SW480 (cell line): ENCODE measurements around the gene PAK3.
A peak's percentile ranks its signal among the peaks of the same experiment; 100 is the strongest.

ENCODE experiments used
- DNase-seq: peaks from one replicate; pipeline ENCODE4 v3.0.0-alpha.2; 2016; ENCODE audit warnings: low spot score

The PAK3 gene

DNA sequence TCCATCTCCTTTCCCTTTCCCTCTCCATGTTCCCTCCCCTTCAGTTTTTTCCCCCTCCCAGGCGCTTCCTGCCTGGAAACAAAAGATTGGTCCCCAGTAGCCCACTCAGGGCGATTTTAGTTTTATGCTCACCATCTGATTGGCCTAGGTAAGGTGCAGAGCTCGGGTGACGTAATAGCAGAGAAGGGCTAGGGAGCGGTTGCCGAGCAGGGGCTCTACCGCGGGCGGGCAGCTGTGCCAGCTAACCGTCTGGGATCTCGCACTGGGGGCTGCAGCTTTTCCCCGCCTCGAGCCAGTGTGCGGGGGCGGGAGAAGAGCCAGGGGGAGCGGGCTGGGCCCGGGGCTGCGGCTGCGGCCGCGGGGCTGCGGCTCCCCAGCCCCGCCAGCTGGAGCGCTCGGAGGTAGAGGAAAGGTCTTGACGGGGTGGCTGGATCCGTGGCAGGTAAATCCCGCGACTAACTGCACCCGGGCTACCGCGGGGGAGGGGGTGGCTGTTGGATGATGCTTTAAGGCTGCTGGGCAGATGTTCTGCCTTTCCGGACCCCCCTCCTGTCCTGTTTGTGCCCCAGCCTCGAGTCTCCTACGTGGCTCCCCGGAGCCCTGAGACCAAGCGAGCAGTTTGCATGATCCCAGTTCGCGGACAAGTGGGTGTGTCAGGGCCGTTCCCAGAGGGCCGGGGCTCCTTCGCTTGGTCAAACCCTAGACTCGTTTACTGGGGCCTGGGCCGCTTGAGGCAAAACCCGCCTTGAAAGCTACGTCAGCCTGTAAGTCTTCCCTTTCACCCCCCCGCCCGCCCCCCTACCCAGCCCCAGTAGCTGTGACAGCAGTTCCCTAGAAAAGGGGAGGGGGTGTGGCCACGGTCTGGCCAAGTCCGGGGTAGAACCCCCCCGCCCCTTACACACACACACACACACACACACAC, at the start of gene PAK3:
PAK3 (plus strand) TSS at position 218 of the 922 bp plus-strand sequence. CDS start 26,913 bp downstream, outside the sequence.
- no peak for DNase-seq

GRCh38 chrX:111047575-111047974, 48.4 kb upstream of the PAK3 start:
- no peak for DNase-seq

DNA sequence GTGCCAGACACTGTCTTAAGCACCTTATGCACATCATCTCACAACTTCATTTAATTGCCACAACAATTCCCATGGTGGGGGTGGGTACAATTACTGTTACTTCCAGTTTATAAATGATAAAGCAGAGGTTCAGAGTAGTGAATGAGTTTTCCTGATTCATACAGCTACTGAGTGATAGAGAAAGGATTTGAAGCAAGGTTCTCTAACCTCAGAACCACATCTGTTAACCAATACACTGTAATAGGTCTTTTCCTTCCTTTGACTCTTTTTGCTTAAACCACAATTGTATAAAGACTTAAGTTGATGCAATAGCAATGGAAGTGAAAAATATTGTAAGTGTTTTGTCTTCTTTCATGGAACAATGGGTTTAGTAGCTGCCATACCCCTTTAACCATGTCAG, 43.5 kb upstream of the PAK3 start:
- no peak for DNase-seq

DNA sequence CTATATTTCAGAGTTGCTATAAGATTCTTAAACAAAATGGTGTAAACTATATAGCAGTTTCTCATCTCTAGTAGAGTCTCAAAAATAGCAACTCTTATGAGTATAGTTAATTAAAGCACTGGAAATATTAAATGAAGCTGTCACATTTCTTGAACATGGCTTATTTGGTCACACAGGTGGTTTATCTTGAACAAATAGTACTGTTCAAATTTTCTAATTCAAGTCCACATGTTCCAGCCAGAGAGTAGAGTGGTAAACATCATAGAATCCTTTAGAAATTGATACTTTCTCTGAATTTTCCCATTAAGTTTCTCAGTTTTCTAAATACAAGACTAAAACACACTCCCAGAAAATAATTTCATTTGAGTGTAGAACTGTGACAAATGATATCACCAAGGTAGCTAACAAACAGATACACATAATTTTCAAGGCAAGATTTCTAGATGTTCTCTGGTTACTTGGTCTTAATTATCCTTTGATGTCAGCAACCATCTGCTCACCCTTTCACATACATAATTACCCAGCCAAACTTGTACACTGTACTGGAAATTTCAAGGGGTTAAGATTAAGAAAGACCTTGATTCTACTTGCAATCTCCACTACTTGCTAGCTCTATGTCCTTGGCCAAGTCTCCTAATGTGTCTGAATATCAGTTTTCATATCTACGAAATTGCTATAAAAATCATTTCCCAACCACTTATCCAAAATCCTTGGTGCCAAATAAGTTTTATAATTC, 24.3 kb upstream of the PAK3 start:
- DNase-seq: no peak

DNA sequence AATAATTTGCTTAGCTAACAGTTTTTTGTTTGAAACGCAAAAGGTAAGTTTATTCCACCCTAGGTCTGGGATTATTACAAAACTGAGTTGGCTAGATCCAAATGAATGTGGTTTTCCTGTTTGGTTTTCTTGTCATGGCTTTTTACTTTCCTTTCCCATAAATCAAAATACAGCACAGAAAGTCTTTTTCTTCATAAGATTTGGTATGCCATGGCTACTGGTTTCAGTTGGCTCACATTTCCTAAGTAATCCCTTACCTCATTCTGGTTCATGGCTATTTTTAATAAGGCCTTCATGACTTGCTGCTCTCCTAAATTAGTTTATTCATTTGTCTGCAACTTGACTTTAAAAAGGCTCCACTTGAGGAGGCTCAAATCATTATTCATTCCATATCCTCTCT, 12.9 kb upstream of the PAK3 start:
- DNase-seq: no peak

DNA sequence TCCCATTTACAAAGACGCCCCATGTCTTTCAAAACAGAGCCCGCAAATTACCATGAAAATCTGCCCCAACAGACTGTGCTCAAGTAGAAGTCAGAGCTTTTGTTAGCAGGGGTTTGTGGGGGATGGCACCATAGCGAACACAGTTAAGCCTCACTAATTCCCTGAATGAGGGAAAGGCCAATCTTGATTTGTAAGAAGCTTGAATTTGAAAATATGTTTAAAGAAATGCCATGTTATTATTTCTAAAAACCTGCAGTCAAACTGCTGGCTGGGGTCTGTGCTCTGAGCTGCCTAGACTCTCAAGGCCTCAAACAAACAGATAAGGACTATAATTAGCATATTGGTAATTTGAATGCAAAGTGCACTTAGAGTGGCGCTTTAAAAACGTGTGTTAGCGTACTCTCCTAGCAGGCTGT, 9.4 kb upstream of the PAK3 start:
- DNase-seq: no peak

GRCh38 chrX:111088628-111089027, 7.4 kb upstream of the PAK3 start:
- DNase-seq: no peak

GRCh38 chrX:111090458-111090857, 5.5 kb upstream of the PAK3 start:
- no peak for DNase-seq

DNA sequence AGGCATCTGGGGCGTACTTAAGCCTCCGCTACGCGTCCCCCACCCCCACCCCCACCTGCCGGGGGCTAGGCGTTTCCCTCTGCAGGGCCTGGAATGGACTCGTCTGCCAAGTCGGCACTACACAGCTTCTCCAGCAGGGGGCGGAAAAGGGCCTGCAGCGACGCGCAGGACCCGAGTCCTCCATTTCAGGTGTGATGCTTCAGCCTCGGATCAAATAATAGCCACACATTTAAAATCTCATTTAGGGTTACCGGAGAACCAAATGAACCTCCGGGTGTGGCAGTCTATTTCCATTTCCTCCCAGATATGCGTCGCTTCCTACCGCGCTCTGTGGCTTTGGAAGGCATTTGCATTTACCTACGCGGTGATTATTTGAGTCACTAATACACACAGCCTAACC, 2.9 kb downstream of the PAK3 start:
- peak; percentile 16 for DNase-seq

GRCh38 chrX:111100191-111100590, 4.2 kb downstream of the PAK3 start:
- DNase-seq: peak; percentile 27

GRCh38 chrX:111101580-111101979, 5.6 kb downstream of the PAK3 start:
- no peak for DNase-seq

DNA sequence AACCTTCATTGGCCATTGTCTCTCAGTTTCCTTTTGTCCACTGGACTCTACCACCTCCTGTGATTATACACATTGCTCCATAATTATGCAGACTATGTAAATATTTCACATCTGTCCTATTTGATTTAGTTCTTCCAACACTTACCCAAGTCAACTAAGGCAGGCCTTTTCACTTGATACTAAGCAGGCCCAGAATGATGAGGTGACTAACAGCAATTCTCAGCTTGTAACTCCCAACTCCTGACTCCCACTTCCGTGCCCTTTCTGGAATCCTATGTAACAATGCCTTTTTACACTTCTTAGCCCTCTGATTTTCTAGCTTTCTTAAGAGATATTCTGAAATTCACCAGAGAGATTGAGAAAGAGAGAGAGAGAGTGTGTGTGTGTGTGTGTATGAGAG, 6.6 kb downstream of the PAK3 start:
- no peak for DNase-seq

DNA sequence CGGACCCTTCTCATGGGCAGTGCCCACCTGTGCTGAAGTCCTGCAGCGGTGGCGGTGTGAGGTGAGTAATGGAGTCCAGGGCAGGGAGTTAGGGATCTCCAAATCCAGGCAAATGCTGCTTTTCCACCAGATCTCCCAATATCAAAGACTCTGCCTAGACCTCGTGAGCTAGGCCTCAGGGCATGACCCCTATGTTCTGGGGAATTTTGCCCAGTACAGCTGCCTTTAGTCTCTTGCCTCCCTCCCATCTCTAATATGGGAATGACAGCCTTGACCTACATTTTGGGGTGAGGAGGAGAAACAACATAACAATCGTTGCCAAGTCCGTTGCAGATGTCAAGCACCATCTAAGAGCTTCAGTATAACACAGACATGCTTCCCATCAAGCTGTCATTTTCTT, 7.3 kb downstream of the PAK3 start:
- no peak for DNase-seq

DNA sequence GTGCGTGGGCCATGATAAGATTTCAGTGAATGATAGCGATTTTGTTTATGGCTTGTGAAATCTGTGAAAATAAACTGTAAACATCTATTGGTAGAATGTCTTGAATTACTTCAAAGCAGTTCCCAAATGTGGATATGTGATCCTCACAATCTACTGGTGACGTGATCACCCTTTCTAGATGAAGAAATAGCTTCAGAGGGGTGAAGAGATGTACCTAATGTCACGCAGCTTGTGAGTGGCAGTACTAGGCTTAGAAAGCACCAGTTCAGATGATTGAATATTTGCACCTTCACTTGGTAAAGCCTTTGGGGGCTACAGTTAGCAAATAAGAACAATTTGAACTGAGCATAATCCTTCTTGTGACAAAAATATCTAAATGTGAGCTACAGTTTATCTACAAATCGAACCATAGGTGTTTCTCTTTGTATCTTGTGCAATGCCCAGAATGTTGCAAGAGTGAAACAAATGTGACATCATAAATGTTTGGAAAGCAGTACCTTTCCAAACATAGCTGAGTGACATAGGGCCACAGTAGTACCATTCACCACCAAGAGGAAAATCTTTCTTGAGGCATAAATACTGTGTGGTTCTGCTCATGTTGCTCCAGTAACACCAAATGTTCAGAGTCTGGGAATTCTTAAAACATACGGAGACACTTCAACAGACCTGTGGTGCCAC, 14.2 kb downstream of the PAK3 start:
- DNase-seq: no peak

DNA sequence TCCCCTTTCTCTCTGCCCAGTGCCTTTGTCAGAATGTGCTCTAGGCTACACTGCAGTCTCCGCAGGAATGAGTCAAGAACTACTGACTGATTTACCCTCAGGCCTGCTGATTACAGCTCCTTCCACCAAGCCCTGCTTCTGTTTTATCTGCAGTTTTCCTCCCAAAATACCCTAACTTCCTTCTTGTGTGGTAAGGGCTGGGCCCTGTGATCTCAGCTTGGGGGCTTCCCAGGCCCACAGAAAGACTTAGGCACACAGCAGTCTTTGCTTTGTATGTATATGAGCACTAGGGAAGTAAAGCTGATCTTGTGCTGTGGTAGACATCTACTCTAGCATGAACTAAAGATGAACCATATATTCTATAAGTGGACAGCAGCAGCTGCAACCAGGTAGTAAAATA, 18.8 kb downstream of the PAK3 start:
- no peak for DNase-seq

- no peak for DNase-seq
Measured at GRCh38 chrX:111116666-111117065, 20.7 kb downstream of the PAK3 start.

- no peak for DNase-seq
Measured at GRCh38 chrX:111119341-111119740, 23.4 kb downstream of the PAK3 start.

- no peak for DNase-seq
Measured at GRCh38 chrX:111123125-111123524, 27.1 kb downstream of the PAK3 start.

DNA sequence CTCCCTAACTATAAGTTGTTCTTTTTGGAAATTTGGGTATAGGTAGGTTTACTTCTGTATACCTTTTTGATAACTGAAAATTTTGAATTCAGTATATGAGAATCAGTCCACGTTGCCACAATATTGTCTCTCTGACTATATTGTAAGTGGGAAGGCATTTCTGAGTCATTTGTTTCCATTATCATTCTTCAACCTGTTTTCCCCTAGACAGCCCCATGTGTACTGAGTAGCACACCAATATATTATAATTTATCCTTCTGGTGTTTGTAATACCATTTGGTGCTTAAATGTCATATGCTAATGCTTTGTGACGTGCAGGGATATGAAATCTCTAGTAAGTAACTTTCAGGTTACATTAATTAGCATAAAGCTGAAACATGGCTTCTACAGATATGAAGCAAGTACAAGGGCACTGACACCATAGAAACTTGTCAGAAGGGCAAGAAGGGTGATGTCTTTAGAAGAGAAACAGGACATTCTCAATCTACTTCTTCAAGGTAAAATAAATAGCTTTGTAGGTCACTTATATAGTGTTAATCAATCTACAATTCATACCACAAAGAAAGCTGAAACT, 27.7 kb downstream of the PAK3 start:
- DNase-seq: no peak

- no peak for DNase-seq
Measured at GRCh38 chrX:111124418-111124817, 28.4 kb downstream of the PAK3 start.

- no peak for DNase-seq
Measured at GRCh38 chrX:111127038-111127437, 31.0 kb downstream of the PAK3 start.

- no peak for DNase-seq
Measured at GRCh38 chrX:111129921-111130320, 33.9 kb downstream of the PAK3 start.
